GM19328 (cell line): ENCODE data around the gene GHRHR.

Experiments used
- ATAC-seq: cut with Tn5 transposase; IDR thresholded peaks from one replicate; pipeline ENCODE4 v1.9.1; 2021; ENCODE audit warnings: mild to moderate bottlenecking, moderate library complexity; ENCODE audit not compliant: unreplicated experiment

The GHRHR gene

GRCh38 chr7:30963842-30964241, at the start of gene GHRHR:
TSS of gene GHRHR (plus strand) at chr7:30963953. CDS start at chr7:30964069, 116 bp downstream.
- no peak for ATAC-seq

DNA sequence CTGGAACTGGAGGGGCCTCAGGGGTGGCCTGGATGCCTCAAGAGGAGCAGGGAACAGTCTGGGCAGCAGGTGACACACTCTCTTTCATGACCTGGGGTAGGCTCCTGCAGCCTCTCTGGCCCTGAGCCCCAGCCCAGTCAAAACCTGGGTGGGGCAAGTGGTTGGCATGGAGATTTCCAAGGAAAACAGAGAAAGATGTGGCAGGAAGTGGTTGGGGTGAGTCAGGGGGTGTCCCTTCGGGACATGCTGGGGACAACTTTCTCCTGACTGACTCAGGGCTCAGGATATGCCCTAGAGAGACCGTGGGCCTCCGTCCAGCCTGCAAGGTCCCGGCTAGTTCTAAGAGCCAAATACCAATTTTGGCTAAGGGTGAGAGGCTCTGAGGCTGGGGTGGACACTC, 49.2 kb upstream of the GHRHR start:
- no peak for ATAC-seq

DNA sequence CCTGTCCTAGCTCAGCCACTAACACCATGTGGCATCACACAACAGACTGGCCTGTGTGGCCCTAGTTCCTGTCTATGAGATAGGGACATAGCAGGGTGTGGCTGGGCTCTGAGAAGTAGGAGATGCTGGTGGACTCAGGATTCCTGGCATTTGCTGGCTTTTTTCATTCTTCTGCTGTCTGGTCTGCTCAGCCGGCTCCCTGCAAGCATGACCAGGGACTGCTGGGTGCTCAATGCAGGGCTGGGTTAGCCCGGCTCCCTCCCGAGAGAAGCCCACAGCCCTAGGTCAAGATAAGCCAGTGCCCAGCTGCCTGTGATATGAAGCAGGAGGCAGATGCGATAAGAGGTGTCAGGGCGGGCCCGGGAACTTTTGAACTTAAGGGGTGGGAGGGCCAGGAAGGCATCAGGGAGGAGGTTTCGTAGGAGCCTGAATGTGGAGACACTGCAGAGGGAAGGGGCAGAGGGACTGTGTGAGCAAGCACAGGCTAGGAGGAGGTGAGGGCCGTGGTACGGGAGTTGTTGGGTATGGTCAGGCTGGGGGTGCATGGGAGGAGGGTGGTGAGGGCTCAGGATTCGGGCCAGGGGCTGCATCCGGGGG, 48.6 kb upstream of the GHRHR start:
- no peak for ATAC-seq

- ATAC-seq = no peak
These were observed 48.0 kb upstream of the GHRHR start for GRCh38 chr7:30915751-30916150.

- no peak for ATAC-seq
These were observed 47.5 kb upstream of the GHRHR start for GRCh38 chr7:30916255-30916654.

GRCh38 chr7:30916767-30917166, 47.0 kb upstream of the GHRHR start:
- no peak for ATAC-seq

GRCh38 chr7:30917216-30917893, 46.4 kb upstream of the GHRHR start:
- no peak for ATAC-seq

DNA sequence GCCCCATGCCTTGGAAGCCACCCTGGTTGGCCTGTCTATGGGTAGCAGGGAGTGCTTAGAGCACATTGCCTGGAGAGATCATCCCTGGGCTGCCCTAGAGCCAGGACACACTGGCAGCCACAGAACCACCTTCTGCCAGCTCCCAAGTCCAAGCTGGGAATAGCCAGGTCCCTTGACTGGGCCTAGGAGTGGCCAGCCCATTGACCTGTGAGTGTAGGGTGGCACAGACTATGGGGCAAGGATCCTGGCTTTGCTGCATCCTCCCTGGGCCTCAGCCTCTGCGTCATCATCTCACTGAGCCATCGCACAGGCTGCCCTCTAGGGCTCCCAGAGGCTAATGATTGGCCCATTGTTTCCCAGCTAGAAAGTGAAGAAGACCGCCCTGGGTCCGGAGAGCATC, 45.1 kb upstream of the GHRHR start:
- ATAC-seq = no peak

DNA sequence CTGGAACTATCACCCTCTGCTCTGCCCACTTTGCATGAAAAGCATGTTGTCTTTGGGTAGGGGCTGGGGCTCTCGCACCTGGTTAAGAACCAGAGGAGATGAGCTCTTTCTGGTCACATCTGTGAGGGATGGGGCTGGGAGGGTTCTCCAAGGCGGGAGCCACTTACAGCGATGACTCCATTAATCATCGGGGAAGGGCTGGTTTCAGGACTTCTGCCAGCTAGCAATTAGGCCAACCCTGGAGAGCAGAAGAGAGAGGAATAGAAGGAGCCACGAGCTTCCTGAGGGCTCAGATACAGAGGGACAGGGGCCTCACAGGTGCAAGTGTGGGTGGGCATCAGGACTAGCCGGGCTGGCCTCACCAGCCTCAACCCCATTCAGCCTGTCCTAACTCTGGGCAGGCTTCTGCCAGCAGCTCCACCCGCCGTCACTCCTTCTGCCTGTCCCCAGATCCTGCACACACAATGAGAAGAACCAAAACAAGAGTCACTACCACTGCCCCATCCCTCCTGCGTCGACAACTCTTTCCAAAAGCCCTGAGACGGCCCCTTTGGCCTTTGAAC, 43.7 kb upstream of the GHRHR start:
- ATAC-seq = no peak

DNA sequence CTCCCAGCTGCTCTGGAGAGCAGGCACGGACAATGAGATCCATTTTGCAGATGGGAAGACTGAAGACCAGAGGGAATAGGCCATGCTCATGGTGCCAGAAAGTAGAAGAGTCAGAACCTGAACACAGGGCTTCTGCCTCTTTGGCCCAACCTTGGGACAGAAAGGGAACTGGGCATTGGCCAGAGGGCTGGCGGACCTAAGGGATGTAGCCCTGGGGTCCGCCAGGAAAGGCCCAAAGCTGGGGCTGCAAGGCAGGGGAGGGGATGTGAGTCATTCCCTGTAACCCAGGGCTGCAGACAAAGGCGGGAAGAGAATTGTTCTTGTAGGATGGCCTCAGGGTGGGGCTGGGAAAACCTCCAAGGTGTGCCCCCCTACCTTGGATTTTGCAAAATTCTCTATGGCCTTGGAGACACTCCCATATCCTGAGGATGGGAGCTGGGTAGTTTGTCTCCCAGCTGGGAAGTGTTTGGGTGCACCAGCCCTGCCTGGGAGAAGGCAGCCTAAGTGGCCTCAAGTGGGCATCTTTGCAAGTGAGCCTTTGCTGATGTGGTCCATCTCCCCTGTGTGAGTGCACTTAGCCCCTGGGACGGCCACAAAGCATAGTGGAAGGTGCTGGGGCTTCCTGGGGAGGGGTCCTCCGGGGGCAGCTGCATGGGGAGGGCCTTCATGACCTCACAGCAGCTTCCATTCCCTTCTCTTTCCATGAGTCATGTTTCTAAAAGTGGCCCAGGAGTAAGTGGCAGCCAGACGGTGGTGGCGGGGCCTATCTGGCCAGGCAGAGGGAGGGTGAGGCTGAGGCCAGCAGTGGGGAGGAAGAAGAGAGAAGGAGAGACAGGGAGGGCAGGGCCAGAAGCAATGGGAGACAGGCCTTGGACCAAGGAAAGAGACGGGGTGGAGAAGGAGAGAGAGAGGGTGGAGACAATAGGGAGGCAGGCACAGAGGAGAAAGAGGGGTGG, 42.9 kb upstream of the GHRHR start:
- no peak for ATAC-seq

DNA sequence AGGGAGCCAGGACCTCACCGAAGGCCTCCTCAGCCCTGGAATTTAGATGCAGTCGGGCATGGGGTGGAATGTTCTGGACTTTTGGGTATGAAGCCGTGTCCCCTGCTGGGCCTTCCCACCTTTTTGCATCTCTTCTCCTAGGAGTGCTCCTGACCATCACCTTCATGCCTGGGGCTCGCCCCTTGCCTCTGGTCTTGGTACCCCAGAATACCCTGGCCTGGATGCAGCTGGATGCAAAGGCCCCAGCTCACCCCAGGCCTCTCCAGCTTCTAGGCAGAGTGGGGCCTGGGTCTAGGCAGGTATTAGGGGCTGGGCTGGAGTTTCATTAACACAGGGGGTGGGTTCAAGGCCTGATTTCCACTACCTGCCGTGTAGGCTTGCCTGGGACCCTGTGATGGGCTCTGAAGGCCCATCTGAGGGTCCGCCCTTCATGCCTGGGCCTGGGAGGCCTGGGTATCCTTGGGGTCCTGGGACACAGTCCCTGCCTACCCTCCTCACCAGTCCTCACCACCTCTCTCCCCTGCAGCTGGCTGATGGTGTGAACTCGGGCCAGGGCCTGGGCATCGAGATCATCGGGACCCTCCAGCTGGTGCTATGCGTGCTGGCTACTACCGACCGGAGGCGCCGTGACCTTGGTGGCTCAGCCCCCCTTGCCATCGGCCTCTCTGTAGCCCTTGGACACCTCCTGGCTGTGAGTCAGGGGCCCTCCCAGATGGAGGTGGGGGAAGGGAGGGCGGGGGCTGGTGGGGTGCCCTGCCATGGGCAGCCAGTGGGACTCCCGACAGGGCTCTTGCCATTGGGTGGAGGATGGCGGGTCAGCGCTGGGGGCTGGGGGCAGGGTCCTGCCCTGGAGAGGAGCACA, 42.0 kb upstream of the GHRHR start:
- no peak for ATAC-seq

DNA sequence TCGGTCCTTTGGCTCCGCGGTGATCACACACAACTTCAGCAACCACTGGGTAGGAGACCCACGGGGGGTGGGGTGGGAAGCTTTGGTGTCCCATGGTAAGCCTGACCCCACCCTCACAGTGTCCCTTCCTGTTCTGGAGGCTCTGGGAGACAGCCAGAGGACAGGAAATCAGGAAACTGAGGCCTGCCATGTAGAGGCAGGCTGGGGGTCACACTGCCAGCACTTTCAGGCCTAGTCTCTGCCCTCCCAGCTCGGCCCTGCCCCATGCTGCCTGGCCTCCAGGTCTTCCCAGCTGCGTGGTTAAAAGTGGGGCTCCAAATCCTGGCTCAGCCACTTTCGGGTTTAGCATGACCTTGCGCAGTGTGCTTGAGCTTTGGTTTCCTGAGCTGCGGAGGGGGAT, 41.2 kb upstream of the GHRHR start:
- ATAC-seq = no peak

GRCh38 chr7:30923009-30923773, 40.6 kb upstream of the GHRHR start:
- no peak for ATAC-seq

DNA sequence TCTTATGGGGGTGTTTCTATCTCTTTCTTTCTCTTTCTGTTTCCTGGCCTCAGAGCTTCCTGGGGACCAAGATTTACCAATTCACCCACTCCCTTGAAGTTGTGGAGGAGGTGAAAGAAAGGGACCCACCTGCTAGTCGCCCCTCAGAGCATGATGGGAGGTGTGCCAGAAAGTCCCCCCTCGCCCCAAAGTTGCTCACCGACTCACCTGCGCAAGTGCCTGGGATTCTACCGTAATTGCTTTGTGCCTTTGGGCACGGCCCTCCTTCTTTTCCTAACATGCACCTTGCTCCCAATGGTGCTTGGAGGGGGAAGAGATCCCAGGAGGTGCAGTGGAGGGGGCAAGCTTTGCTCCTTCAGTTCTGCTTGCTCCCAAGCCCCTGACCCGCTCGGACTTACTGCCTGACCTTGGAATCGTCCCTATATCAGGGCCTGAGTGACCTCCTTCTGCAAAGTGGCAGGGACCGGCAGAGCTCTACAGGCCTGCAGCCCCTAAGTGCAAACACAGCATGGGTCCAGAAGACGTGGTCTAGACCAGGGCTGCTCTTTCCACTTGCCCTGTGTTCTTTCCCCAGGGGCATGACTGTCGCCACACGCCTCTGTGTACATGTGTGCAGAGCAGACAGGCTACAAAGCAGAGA, 39.9 kb upstream of the GHRHR start:
- ATAC-seq = no peak

DNA sequence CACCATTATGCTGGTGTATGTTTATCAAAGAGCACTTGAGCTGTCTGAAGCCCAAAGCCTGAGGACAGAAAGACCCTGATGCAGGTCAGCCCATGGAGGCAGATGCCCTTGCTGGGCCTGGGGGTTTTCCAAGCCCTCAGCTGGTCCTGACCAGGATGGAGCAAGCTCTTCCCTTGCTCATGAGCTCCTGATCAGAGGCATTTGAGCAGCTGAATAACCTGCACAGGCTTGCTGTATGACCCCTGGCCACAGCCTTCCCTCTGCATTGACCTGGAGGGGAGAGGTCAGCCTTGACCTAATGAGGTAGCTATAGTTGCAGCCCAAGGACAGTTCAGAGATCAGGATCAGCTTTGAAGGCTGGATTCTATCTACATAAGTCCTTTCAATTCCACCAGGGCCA, 39.1 kb upstream of the GHRHR start:
- ATAC-seq = no peak

- no peak for ATAC-seq
These were observed 38.6 kb upstream of the GHRHR start for GRCh38 chr7:30925117-30925516.

DNA sequence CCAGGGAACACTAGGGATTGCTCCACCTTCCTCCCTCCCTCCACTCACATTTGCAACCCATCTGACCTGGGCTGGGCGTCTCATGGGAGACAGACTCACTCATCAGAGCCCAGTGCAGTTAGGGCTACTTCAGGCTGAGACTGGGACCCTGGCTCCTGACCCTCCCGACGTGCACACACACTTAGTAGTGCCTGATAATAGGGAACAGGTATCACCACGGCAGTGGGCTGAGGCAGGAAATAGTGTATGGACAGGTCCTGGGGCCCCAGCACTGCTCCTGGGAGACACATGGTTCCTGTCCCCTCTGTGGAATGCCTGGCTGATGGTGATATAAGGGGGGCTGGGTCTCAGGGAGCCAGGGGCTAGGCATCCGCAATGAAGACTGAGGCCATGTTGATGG, 37.8 kb upstream of the GHRHR start:
- ATAC-seq = no peak

DNA sequence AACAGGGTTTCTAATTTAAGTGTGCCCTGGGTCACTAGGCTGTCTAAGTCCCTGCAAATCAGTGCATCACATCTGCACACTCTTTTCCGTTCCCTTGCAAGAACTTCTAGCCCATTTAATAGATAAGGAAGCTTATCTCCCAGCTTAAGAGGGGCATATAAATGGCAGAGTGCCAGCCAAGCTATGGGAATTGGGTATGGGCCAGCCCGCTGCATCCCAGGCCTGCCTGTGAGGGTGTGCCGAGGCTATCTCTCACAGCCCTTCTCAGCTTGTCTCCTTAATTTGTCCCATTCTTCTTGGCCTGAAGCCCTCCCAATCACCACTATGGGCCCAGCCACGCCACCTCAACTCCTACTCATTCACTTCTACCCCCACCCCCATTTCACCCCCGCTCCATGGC, 37.4 kb upstream of the GHRHR start:
- ATAC-seq = no peak

DNA sequence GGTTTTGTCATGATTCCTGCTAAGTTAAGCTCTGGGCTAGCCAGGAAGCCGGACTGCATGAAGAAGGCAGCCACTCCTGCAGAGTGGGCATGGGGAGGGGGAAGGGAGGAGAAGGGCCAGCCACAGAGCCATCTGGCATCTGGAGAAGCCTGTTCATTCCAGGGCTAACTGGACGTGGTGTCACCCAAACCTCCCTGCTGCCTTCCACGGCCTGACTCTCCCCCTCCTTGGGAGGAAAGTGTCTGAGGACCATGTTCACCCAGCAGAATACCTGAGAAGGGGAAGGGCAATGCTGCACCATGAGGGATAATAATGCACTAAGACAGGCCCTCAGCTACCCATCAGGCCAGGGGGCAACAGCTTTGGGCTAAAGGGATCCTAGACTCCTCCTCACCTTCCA, 36.7 kb upstream of the GHRHR start:
- no peak for ATAC-seq
